GM19455 (cell line): ENCODE measurements around the gene ESYT3.
"Not testable (repeated sequence)": the region's sequence is repeated elsewhere in the genome, so short reads cannot be mapped to it uniquely, and the experiment has no call there.

ENCODE experiments used
- ATAC-seq: cut with Tn5 transposase; IDR thresholded peaks from one replicate; pipeline ENCODE4 v1.9.1; 2021; ENCODE audit not compliant: unreplicated experiment

The ESYT3 gene

GRCh38 chr3:138460536-138461205, 26.3 kb downstream of the ESYT3 start:
- ATAC-seq: no peak

GRCh38 chr3:138461246-138461645, 26.8 kb downstream of the ESYT3 start:
- ATAC-seq: no peak

- ATAC-seq: no peak
These were observed 27.5 kb downstream of the ESYT3 start for GRCh38 chr3:138461896-138462295.

DNA sequence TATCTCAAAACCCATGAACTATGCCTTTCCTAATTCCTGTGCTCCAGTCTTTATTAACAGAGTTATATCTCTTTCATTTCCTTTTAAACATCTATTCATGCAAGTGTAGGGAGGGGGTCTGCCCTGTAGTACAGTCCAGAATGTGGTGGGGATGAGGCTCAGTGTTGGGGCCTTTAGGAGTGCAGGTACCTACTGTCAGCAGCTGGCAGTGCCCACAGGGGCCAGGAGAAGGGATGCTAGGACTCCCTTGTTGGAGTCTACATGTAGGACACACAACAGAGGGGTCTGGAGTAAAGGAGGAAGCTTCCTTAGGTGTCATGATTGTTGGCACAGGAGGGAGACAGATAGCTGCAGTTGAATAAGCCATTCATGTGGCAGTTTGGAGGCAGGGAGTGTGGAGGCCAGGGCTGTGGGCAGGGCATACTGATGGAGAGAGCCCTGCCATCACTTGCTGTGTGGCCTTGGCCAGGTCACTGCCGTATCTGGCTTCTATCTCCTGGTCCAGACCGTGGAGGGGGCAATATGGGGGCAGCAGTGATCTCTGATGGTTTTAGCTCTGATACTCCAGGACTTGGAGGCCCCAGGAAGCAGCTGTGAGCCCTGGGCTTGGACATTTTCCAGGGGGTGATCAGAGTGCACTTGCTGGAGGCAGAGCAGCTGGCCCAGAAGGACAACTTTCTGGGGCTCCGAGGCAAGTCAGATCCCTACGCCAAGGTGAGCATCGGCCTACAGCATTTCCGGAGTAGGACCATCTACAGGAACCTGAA, 29.5 kb downstream of the ESYT3 start:
- ATAC-seq: no peak

- ATAC-seq: no peak
These were observed 30.1 kb downstream of the ESYT3 start for GRCh38 chr3:138464491-138464860.

- no peak for ATAC-seq
These were observed 31.0 kb downstream of the ESYT3 start for GRCh38 chr3:138465451-138465850.

- no peak for ATAC-seq
These were observed 31.5 kb downstream of the ESYT3 start for GRCh38 chr3:138465925-138466324.

DNA sequence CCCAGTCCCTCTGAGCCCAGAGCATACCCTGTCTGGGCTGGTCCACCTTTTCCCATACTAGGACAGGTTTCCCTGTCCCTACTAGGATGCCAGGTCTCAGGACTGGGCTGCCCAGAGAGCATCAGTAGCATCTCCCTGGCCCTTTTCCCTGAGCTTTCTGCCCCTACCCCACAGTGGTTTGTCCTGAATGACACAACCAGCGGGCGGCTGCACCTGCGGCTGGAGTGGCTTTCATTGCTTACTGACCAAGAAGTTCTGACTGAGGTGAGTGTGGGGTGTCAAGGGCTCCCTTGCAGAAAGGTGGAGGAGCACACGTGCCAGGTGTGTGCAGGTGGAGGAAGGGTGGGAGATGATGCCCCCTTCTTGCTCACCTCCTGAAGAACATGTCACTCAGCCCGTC, 33.5 kb downstream of the ESYT3 start:
- no peak for ATAC-seq

DNA sequence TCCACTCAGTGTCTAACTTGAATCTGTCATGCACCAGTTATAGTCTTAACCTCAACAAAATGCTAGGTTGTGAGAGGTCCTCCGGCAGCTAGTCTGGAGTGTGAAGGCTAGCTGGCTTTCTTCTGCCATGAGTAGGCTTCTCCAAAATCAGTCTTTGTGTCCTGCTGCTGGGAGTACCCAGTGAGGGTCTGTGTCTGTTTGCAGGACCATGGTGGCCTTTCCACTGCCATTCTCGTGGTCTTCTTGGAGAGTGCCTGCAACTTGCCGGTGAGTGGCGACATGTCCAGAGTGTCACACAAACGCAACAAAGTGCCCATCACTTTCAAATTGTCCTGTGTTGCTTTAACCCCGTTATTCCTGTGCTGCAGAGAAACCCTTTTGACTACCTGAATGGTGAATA, 34.0 kb downstream of the ESYT3 start:
- no peak for ATAC-seq

- no peak for ATAC-seq
These were observed 34.5 kb downstream of the ESYT3 start for GRCh38 chr3:138468886-138469285.

DNA sequence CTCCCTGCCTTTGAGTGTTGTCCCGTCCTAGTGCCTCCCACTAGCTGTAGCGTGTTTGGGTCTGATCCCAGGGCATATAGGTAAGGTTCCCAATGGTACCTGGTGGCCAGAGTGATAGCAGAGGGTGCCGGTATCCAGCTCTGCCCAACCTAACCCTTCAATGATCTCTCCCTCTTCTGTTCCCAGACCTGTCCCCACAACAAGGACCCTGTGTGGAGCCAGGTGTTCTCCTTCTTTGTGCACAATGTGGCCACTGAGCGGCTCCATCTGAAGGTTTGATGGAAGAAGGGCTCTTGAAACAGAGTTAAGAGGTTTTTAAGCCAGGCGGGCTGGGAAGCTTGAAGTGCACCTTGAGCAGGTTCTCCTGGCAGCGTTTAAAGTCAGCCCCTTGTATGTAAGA, 35.5 kb downstream of the ESYT3 start:
- no peak for ATAC-seq

- no peak for ATAC-seq
These were observed 36.3 kb downstream of the ESYT3 start for GRCh38 chr3:138470687-138471086.

DNA sequence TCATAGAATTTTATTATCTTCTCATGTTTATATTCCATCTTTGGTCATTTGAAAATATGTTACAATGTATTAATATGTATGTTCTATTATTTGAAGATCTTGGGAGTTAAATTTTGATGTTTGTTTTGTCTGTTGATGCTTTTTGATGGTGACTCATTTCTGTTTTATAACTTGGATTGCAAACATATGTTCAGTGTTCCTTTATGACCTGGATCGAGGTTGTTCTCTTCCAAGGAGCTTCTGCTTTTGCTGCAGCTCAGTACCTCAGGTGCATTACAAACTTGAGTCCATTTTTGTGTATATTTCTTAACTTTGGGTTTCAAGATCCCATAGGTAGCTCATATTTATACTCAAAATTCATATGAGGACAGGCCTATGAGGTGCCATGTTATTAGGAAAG, 37.1 kb downstream of the ESYT3 start:
- ATAC-seq: no peak

- no peak for ATAC-seq
These were observed 37.9 kb downstream of the ESYT3 start for GRCh38 chr3:138472141-138472825.

DNA sequence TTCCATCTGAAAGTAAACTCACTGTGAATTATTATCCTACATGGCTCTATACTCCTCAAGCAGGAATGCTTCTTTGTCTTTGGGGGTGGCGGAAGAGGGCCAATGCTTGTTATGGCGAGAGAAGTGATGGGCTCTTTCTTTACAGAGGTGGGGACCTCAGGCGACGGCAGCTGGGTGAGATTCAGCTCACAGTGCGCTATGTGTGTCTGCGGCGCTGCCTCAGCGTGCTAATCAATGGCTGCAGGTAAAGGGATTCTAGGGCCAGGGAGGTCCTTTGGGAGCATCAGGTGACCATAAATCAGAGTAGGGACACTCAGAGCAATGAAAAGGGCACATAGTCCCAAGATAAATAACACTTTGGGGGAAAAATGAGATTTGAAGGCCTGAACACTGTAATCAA, 39.0 kb downstream of the ESYT3 start:
- ATAC-seq: no peak

GRCh38 chr3:138474163-138474562, 39.7 kb downstream of the ESYT3 start:
- no peak for ATAC-seq

DNA sequence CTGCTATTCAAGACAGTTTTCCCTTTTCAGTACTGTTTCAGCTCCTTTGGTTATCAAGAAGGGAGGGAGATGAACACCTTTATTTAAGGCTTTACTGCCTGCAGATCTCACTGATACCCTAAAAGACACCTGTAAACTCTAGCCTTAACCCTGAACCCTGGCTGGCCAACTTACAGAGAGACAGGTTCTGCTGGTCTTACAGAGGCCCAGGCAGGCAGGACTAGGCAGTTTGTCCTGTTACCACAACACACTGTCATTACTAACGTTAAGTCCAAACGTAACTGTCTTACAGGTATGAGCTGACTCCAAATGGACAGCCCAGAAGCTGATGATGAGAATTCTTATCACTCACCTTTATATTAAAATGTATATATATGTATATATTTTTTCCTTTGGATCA, 42.1 kb downstream of the ESYT3 start:
- no peak for ATAC-seq

DNA sequence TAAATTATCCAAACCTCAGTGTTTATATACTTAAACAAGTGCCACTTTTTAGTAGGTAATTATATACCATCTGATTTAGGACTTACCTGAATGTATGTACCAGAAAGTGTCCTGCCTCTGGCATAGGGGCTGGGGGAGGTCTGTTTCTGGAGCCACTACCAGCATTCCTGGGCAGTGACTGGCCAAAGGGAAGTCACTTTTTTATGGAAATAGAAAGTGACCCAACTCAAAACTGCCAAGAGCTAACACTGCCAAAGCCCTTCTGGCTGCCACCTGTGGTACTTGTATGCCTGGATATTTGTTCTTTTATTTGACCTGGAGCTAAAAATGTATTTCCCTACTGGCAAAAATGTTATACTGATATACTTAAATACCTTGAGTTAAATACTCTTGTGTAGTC, 42.7 kb downstream of the ESYT3 start:
- no peak for ATAC-seq

DNA sequence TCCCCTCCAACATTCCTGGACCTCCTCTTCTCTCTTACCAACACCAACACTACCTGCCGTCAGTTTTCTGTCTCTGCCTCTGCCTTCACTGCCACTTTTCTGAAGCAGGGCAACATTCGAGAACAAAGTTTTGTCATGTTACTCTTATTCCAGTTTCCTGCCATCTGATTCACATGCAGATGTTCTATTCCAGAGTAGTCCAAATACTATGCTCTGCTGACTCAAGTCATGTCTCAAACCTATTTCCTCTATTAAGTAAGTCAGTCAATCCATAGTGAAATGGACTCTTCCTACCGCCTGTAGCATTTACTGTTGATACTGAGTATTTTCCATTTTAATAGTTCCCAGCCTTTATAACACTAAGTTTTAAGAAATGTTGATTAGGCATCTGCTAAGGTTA, 43.4 kb downstream of the ESYT3 start:
- ATAC-seq: no peak

GRCh38 chr3:138479438-138479863, 45.0 kb downstream of the ESYT3 start:
- ATAC-seq: no peak

DNA sequence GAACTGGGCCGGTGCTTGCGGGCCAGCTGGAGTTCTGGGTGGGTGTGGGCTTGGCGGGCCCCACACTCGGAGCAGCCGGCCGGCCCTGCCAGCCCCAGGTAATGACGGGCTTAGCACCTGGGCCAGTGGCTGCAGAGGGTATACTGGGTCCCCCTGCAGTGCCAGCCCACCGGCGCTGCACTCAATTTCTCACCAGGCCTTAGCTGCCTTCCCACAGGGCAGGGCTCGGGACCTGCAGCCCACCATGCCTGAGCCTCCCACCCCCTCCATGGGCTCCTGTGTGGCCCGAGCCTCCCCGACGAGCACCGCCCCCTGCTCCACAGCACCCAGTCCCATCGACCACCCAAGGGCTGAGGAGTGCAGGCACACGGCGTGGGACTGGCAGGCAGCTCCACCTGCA, 50.3 kb downstream of the ESYT3 start:
- not testable (repeated sequence) for ATAC-seq

GRCh38 chr3:138486580-138486979, 52.2 kb downstream of the ESYT3 start:
- ATAC-seq: not testable (repeated sequence)
